ENCODE results near the gene STAG3.
A peak's percentile ranks its signal among the peaks of the same experiment; 100 is the strongest.
"Not testable (repeated sequence)": the region's sequence is repeated elsewhere in the genome, so short reads cannot be mapped to it uniquely, and the experiment has no call there.

The STAG3 gene

GRCh38 chr7:100195901-100196322, 18.2 kb downstream of the STAG3 start:
- H3K4me3 ChIP-seq; in situ Hi-C loops (cut with MboI; ENCODE audit: low sequenced_read_pairs); H3K36me3 ChIP-seq (replicated peaks); H3K9me3 ChIP-seq; H3K27me3 ChIP-seq (ENCODE audit: low read depth); H3K4me1 ChIP-seq; DNase-seq (ENCODE audit: low spot score in 2 of 2): not testable (repeated sequence)

- DNase-seq (ENCODE audit: low spot score in 2 of 2) = no peak
- H3K9me3 ChIP-seq = no peaks in the 10 kb centered on the region
- H3K36me3 ChIP-seq (replicated peaks) = no peaks in the 10 kb centered on the region
- H3K4me1 ChIP-seq = no peaks in the 10 kb centered on the region
- H3K4me3 ChIP-seq = no peak overlapping the region
- in situ Hi-C loops (cut with MboI; ENCODE audit: low sequenced_read_pairs) = no loop called here
- peaks cover 18% of the 10 kb centered on the region for H3K27me3 ChIP-seq (ENCODE audit: low read depth)
These were observed 20.5 kb downstream of the STAG3 start for GRCh38 chr7:100198266-100198665.

- in situ Hi-C loops (cut with MboI; ENCODE audit: low sequenced_read_pairs) = no loop called here
- DNase-seq (ENCODE audit: low spot score in 2 of 2) = no peak
- Histone ChIP-seq H3K9me3 (no peaks in the 10 kb centered on the region), H3K4me1 (no peaks in the 10 kb centered on the region), H3K36me3 (replicated peaks) (no peaks in the 10 kb centered on the region), H3K4me3 (no peak overlapping the region), H3K27me3 (ENCODE audit: low read depth) (peaks cover 18% of the 10 kb centered on the region)
These were observed 23.0 kb downstream of the STAG3 start for GRCh38 chr7:100200693-100201092.

GRCh38 chr7:100204454-100204853, 26.7 kb downstream of the STAG3 start:
- Histone ChIP-seq H3K4me3 (no peak overlapping the region), H3K9me3 (no peaks in the 10 kb centered on the region; the same call in 1 of the 2 replicates), H3K36me3 (replicated peaks) (no peaks in the 10 kb centered on the region), H3K27me3 (ENCODE audit: low read depth) (peaks cover 23% of the 10 kb centered on the region), H3K4me1 (no peaks in the 10 kb centered on the region)
- in situ Hi-C loops (cut with MboI; ENCODE audit: low sequenced_read_pairs) = no loop called here
- DNase-seq (ENCODE audit: low spot score in 2 of 2) = no peak

GRCh38 chr7:100208911-100209408, 31.2 kb downstream of the STAG3 start:
- in situ Hi-C loops (cut with MboI; ENCODE audit: low sequenced_read_pairs) = no loop called here
- H3K9me3 ChIP-seq = no peaks in the 10 kb centered on the region; the same call in 1 of the 2 replicates
- H3K27me3 ChIP-seq (ENCODE audit: low read depth) = peaks cover 6% of the 10 kb centered on the region
- no peak for DNase-seq (ENCODE audit: low spot score in 2 of 2)
- no peaks in the 10 kb centered on the region for H3K4me1 ChIP-seq
- H3K4me3 ChIP-seq = no peak overlapping the region
- H3K36me3 ChIP-seq (replicated peaks) = no peaks in the 10 kb centered on the region

GRCh38 chr7:100209493-100209892, 31.8 kb downstream of the STAG3 start:
- Histone ChIP-seq H3K4me3 (no peak overlapping the region), H3K4me1 (no peaks in the 10 kb centered on the region), H3K27me3 (ENCODE audit: low read depth) (peaks cover 6% of the 10 kb centered on the region), H3K9me3 (no peaks in the 10 kb centered on the region; the same call in 1 of the 2 replicates), H3K36me3 (replicated peaks) (no peaks in the 10 kb centered on the region)
- in situ Hi-C loops (cut with MboI; ENCODE audit: low sequenced_read_pairs) = no loop called here
- DNase-seq (ENCODE audit: low spot score in 2 of 2) = no peak

GRCh38 chr7:100210805-100211204, 33.1 kb downstream of the STAG3 start:
- H3K27me3 ChIP-seq (ENCODE audit: low read depth) = peaks cover 6% of the 10 kb centered on the region
- H3K4me3 ChIP-seq = no peak overlapping the region
- no peaks in the 10 kb centered on the region for H3K4me1 ChIP-seq
- DNase-seq (ENCODE audit: low spot score in 2 of 2) = no peak
- H3K9me3 ChIP-seq = no peaks in the 10 kb centered on the region; the same call in 1 of the 2 replicates
- in situ Hi-C loops (cut with MboI; ENCODE audit: low sequenced_read_pairs) = no loop called here
- H3K36me3 ChIP-seq (replicated peaks) = no peaks in the 10 kb centered on the region

GRCh38 chr7:100211342-100211780, 33.6 kb downstream of the STAG3 start:
- peaks cover 6% of the 10 kb centered on the region for H3K27me3 ChIP-seq (ENCODE audit: low read depth)
- in situ Hi-C loops (cut with MboI; ENCODE audit: low sequenced_read_pairs) = no loop called here
- no peak overlapping the region for H3K4me3 ChIP-seq
- H3K4me1 ChIP-seq = no peaks in the 10 kb centered on the region
- no peak for DNase-seq (ENCODE audit: low spot score in 2 of 2)
- no peaks in the 10 kb centered on the region for H3K36me3 ChIP-seq (replicated peaks)
- no peaks in the 10 kb centered on the region; the same call in 1 of the 2 replicates for H3K9me3 ChIP-seq

- Histone ChIP-seq H3K4me3 (no peak overlapping the region), H3K4me1 (no peaks in the 10 kb centered on the region), H3K9me3 (no peaks in the 10 kb centered on the region; the same call in 1 of the 2 replicates), H3K27me3 (ENCODE audit: low read depth) (peaks cover 6% of the 10 kb centered on the region), H3K36me3 (replicated peaks) (no peaks in the 10 kb centered on the region)
- in situ Hi-C loops (cut with MboI; ENCODE audit: low sequenced_read_pairs) = no loop called here
- no peak for DNase-seq (ENCODE audit: low spot score in 2 of 2)
These were observed 35.0 kb downstream of the STAG3 start for GRCh38 chr7:100212631-100213286.

GRCh38 chr7:100213672-100214071, 36.0 kb downstream of the STAG3 start:
- Histone ChIP-seq H3K4me1 (no peaks in the 10 kb centered on the region), H3K27me3 (ENCODE audit: low read depth) (peaks cover 2% of the 10 kb centered on the region; the same call in 1 of the 2 replicates), H3K36me3 (replicated peaks) (no peaks in the 10 kb centered on the region)

GRCh38 chr7:100214356-100214755, 36.6 kb downstream of the STAG3 start:
- H3K9me3 ChIP-seq; in situ Hi-C loops (cut with MboI; ENCODE audit: low sequenced_read_pairs); H3K27me3 ChIP-seq (ENCODE audit: low read depth); DNase-seq (ENCODE audit: low spot score in 2 of 2); H3K36me3 ChIP-seq (replicated peaks); H3K4me1 ChIP-seq; H3K4me3 ChIP-seq: not testable (repeated sequence)

More at GRCh38 chr7:100213672-100214071, 36.0 kb downstream of the STAG3 start:
- no peak for DNase-seq (ENCODE audit: low spot score in 2 of 2)
- H3K4me3 ChIP-seq = no peak overlapping the region
- in situ Hi-C loops (cut with MboI; ENCODE audit: low sequenced_read_pairs) = no loop called here
- no peaks in the 10 kb centered on the region for H3K9me3 ChIP-seq

- in situ Hi-C loops (cut with MboI; ENCODE audit: low sequenced_read_pairs) = loop anchor here (5.0 kb wide), 1 partner anchor 84 kb away; no protein-coding TSS in a partner anchor
- no peak for DNase-seq (ENCODE audit: low spot score in 2 of 2)
These were observed 38.2 kb downstream of the STAG3 start for GRCh38 chr7:100215895-100216294.

GRCh38 chr7:100217934-100218333, 40.2 kb downstream of the STAG3 start:
- in situ Hi-C loops (cut with MboI; ENCODE audit: low sequenced_read_pairs) = loop anchor here (5.0 kb wide), 1 partner anchor 86 kb away; no protein-coding TSS in a partner anchor
- not testable (repeated sequence) for H3K4me1 ChIP-seq; H3K9me3 ChIP-seq; H3K36me3 ChIP-seq (replicated peaks); H3K27me3 ChIP-seq (ENCODE audit: low read depth); H3K4me3 ChIP-seq
- peak in 1 of 2 experiments; percentile 90 for DNase-seq (ENCODE audit: low spot score in 2 of 2)

More at GRCh38 chr7:100215895-100216294, 38.2 kb downstream of the STAG3 start:
- Histone ChIP-seq H3K9me3 (no peaks in the 10 kb centered on the region), H3K36me3 (replicated peaks) (no peaks in the 10 kb centered on the region), H3K27me3 (ENCODE audit: low read depth) (no peaks in the 10 kb centered on the region), H3K4me1 (no peaks in the 10 kb centered on the region), H3K4me3 (no peak overlapping the region)

GRCh38 chr7:100219271-100219737, 41.6 kb downstream of the STAG3 start:
- Histone ChIP-seq H3K9me3 (no peaks in the 10 kb centered on the region), H3K4me3 (no peak overlapping the region), H3K27me3 (ENCODE audit: low read depth) (no peaks in the 10 kb centered on the region), H3K4me1 (no peaks in the 10 kb centered on the region), H3K36me3 (replicated peaks) (no peaks in the 10 kb centered on the region)
- in situ Hi-C loops (cut with MboI; ENCODE audit: low sequenced_read_pairs) = loop anchor here (5.0 kb wide), 1 partner anchor 87 kb away; no protein-coding TSS in a partner anchor
- no peak for DNase-seq (ENCODE audit: low spot score in 2 of 2)

Data from HAP-1 (cell line).